WTC11 (cell line): ENCODE results near the gene COL26A1. TPM values are rescaled to one million over a fixed set of nuclear protein-coding genes. Genes with fewer than 3 reads are reported as not detected.

ENCODE experiments used
- ATAC-seq: fragments of 200-7000 bp; cut with Tn5 transposase; 2 replicates; pipeline ENCODE4 v1.10.0; 2021; ENCODE audit warnings: mild to moderate bottlenecking, moderate library complexity
- CTCF ChIA-PET: fragments of 300-600 bp; sonication (Branson Sonifier 250); formaldehyde crosslinking; loops from one replicate; lab custom pipeline; 2021; ENCODE audit warnings: antibody characterized with exemption; lab: Charles Lee
- POLR2A ChIA-PET: fragments of 350-600 bp; sonication (Branson Sonifier 250); formaldehyde crosslinking; loops from one replicate; lab custom pipeline; 2021; ENCODE audit warnings: antibody characterized with exemption; lab: Charles Lee
- DNase-seq: peaks from one replicate; pipeline ENCODE4 v3.0.0; 2021; ENCODE audit warnings: low spot score
- H3K27ac Mint-ChIP-seq: 2 replicates; pipeline ENCODE4 v1.8.0; 2021; ENCODE audit warnings: mixed read lengths
- H3K27me3 Mint-ChIP-seq: 2 replicates; pipeline ENCODE4 v1.8.0; 2021; ENCODE audit warnings: low read depth, mild to moderate bottlenecking, moderate library complexity, mixed read lengths
- H3K36me3 Mint-ChIP-seq: 2 replicates; pipeline ENCODE4 v1.8.0; 2021; ENCODE audit warnings: mixed read lengths
- H3K4me1 Mint-ChIP-seq: 2 replicates; pipeline ENCODE4 v1.8.0; 2022; ENCODE audit warnings: mixed read lengths
- H3K4me3 Mint-ChIP-seq: 2 replicates; pipeline ENCODE4 v1.8.0; 2021; ENCODE audit warnings: mild to moderate bottlenecking, moderate library complexity, mixed read lengths
- H3K9me3 Mint-ChIP-seq: 2 replicates; pipeline ENCODE4 v1.8.0; 2021; ENCODE audit warnings: mixed read lengths
- ATF1 ChIP-seq: sonication (generic); formaldehyde crosslinking; IDR thresholded peaks from 2 replicates; pipeline ENCODE4 v1.8.1; 2023; ENCODE audit warnings: mild to moderate bottlenecking, moderate library complexity, missing genetic modification reagents
- GABPB1 ChIP-seq: sonication (generic); formaldehyde crosslinking; IDR thresholded peaks from 2 replicates; pipeline ENCODE4 v1.8.1; 2023; ENCODE audit warnings: mild to moderate bottlenecking, missing genetic modification reagents
- GRHL2 ChIP-seq: fragments of 250-450 bp; sonication (Bioruptor Pico); IDR thresholded peaks from 2 replicates; pipeline ENCODE4 v1.8.0; 2022; ENCODE audit warnings: mild to moderate bottlenecking, moderate library complexity; ENCODE audit not compliant: insufficient replicate concordance, severe bottlenecking
- JUN ChIP-seq: sonication (generic); formaldehyde crosslinking; IDR thresholded peaks from 2 replicates; pipeline ENCODE4 v1.8.0; 2023; ENCODE audit warnings: mild to moderate bottlenecking, missing genetic modification reagents
- NFATC4 ChIP-seq: fragments of 250-450 bp; sonication (Bioruptor Pico); IDR thresholded peaks from 2 replicates; pipeline ENCODE4 v1.9.0; 2021; ENCODE audit warnings: mild to moderate bottlenecking
- NFE2L1 ChIP-seq: sonication (generic); formaldehyde crosslinking; IDR thresholded peaks from 2 replicates; pipeline ENCODE4 v1.8.1; 2023; ENCODE audit warnings: missing genetic modification reagents
- NR2C2 ChIP-seq: sonication (generic); formaldehyde crosslinking; IDR thresholded peaks from 2 replicates; pipeline ENCODE4 v1.8.0; 2022; ENCODE audit warnings: mild to moderate bottlenecking, missing genetic modification reagents
- NR3C1 ChIP-seq: sonication (generic); formaldehyde crosslinking; conservative IDR thresholded peaks from 2 replicates; pipeline ENCODE4 v1.8.1; 2023; ENCODE audit warnings: low read depth, mild to moderate bottlenecking, missing genetic modification reagents
- RORB ChIP-seq: fragments of 250-450 bp; sonication (Bioruptor Pico); IDR thresholded peaks from 2 replicates; pipeline ENCODE4 v1.9.0; 2021; ENCODE audit warnings: mild to moderate bottlenecking
- SMAD3 ChIP-seq: sonication (generic); formaldehyde crosslinking; IDR thresholded peaks from 2 replicates; pipeline ENCODE4 v1.8.0; 2022; ENCODE audit warnings: missing genetic modification reagents, mild to moderate bottlenecking, borderline replicate concordance
- SMAD4 ChIP-seq: sonication (generic); formaldehyde crosslinking; IDR thresholded peaks from 2 replicates; pipeline ENCODE4 v1.8.0; 2022; ENCODE audit warnings: mild to moderate bottlenecking, missing genetic modification reagents
- TEAD1 ChIP-seq: sonication (generic); formaldehyde crosslinking; IDR thresholded peaks from 2 replicates; pipeline ENCODE4 v1.8.0; 2022; ENCODE audit warnings: mild to moderate bottlenecking, missing genetic modification reagents
- ZBTB21 ChIP-seq: sonication (generic); formaldehyde crosslinking; IDR thresholded peaks from 2 replicates; pipeline ENCODE4 v1.8.1; 2023; ENCODE audit warnings: mild to moderate bottlenecking, missing genetic modification reagents, borderline replicate concordance
- ZNF263 ChIP-seq: sonication (generic); formaldehyde crosslinking; IDR thresholded peaks from 2 replicates; pipeline ENCODE4 v1.8.1; 2022; ENCODE audit warnings: low read depth, mild to moderate bottlenecking, moderate library complexity, missing genetic modification reagents
- total RNA-seq: library from RNA; stranded (reverse); gene quantifications from 3 replicates; pipeline ENCODE4 v1.2.3, GENCODE V29; 2021
- TF ChIP-seq, protein P1 (sequence below): sonication (generic); formaldehyde crosslinking; IDR thresholded peaks from 2 replicates; pipeline ENCODE4 v1.8.1; 2023; ENCODE audit warnings: mild to moderate bottlenecking, missing genetic modification reagents, borderline replicate concordance
- TF ChIP-seq, protein P2 (sequence below): fragments of 250-450 bp; sonication (Bioruptor Pico); IDR thresholded peaks from 2 replicates; pipeline ENCODE4 v1.8.0; 2021; ENCODE audit warnings: mild to moderate bottlenecking
- TF ChIP-seq, protein P3 (sequence below): sonication (generic); formaldehyde crosslinking; IDR thresholded peaks from 2 replicates; pipeline ENCODE4 v1.8.1; 2022; ENCODE audit warnings: missing genetic modification reagents, borderline replicate concordance
- TF ChIP-seq, protein P4 (sequence below): sonication (generic); formaldehyde crosslinking; IDR thresholded peaks from 2 replicates; pipeline ENCODE4 v1.8.0; 2022; ENCODE audit warnings: mild to moderate bottlenecking, missing genetic modification reagents
- TF ChIP-seq, protein P5 (sequence below): sonication (generic); formaldehyde crosslinking; IDR thresholded peaks from 2 replicates; pipeline ENCODE4 v1.8.0; 2022; ENCODE audit warnings: mild to moderate bottlenecking, missing genetic modification reagents

Gene COL26A1
- total RNA-seq, 1 experiment from 2014 or later, result 64.4 TPM

DNA sequence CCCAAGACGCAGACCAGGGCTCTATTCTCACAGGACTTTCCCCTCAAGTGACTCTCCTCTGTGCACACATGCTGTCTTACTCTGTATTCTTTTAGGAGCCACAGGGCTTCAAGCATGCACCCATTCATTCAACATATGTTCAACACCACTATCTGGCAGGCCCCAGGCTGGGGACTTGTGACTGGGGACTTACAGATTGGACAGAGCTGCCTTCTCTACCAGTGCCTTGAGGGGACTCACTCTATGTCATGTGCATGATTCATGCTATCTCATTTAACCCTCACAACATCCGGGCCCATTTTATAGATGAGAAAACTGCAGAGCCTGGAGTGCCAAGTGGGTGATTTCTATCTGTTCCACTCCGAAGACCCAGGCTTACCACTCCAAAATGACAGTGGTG is 232.1 kb downstream of the COL26A1 start:
- POLR2A ChIA-PET, result no interaction called here
- no peak overlapping the region for H3K27ac Mint-ChIP-seq
- H3K27me3 Mint-ChIP-seq, result no peaks in the 10 kb centered on the region
- DNase-seq (no peak), ATAC-seq (no peak)
- H3K36me3 Mint-ChIP-seq, result no peaks in the 10 kb centered on the region
- CTCF ChIA-PET, result interaction anchor here (0.6 to 1.4 kb wide), 3 partner anchors 31 to 52 kb away, joined by 3 to 5 read pairs (median 3); no protein-coding TSS in a partner anchor
- no peaks in the 10 kb centered on the region for H3K9me3 Mint-ChIP-seq
- TF ChIP-seq, protein P1, sequence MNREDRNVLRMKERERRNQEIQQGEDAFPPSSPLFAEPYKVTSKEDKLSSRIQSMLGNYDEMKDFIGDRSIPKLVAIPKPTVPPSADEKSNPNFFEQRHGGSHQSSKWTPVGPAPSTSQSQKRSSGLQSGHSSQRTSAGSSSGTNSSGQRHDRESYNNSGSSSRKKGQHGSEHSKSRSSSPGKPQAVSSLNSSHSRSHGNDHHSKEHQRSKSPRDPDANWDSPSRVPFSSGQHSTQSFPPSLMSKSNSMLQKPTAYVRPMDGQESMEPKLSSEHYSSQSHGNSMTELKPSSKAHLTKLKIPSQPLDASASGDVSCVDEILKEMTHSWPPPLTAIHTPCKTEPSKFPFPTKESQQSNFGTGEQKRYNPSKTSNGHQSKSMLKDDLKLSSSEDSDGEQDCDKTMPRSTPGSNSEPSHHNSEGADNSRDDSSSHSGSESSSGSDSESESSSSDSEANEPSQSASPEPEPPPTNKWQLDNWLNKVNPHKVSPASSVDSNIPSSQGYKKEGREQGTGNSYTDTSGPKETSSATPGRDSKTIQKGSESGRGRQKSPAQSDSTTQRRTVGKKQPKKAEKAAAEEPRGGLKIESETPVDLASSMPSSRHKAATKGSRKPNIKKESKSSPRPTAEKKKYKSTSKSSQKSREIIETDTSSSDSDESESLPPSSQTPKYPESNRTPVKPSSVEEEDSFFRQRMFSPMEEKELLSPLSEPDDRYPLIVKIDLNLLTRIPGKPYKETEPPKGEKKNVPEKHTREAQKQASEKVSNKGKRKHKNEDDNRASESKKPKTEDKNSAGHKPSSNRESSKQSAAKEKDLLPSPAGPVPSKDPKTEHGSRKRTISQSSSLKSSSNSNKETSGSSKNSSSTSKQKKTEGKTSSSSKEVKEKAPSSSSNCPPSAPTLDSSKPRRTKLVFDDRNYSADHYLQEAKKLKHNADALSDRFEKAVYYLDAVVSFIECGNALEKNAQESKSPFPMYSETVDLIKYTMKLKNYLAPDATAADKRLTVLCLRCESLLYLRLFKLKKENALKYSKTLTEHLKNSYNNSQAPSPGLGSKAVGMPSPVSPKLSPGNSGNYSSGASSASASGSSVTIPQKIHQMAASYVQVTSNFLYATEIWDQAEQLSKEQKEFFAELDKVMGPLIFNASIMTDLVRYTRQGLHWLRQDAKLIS (CRISPR knock-in tag), result no peak
- TF ChIP-seq, protein P2, sequence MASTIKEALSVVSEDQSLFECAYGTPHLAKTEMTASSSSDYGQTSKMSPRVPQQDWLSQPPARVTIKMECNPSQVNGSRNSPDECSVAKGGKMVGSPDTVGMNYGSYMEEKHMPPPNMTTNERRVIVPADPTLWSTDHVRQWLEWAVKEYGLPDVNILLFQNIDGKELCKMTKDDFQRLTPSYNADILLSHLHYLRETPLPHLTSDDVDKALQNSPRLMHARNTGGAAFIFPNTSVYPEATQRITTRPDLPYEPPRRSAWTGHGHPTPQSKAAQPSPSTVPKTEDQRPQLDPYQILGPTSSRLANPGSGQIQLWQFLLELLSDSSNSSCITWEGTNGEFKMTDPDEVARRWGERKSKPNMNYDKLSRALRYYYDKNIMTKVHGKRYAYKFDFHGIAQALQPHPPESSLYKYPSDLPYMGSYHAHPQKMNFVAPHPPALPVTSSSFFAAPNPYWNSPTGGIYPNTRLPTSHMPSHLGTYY, result no peak
- TF ChIP-seq GRHL2 (no peak), NR2C2 (no peak), RORB (no peak), NFATC4 (CRISPR knock-in tag) (no peak), GABPB1 (CRISPR knock-in tag) (no peak), JUN (CRISPR knock-in tag) (no peak), NFE2L1 (CRISPR knock-in tag) (no peak), NR3C1 (CRISPR knock-in tag) (no peak), SMAD4 (CRISPR knock-in tag) (no peak), TEAD1 (no peak), ZBTB21 (CRISPR knock-in tag) (no peak), ZNF263 (CRISPR knock-in tag) (no peak), ATF1 (CRISPR knock-in tag) (no peak), SMAD3 (CRISPR knock-in tag) (no peak)
- TF ChIP-seq, protein P3, sequence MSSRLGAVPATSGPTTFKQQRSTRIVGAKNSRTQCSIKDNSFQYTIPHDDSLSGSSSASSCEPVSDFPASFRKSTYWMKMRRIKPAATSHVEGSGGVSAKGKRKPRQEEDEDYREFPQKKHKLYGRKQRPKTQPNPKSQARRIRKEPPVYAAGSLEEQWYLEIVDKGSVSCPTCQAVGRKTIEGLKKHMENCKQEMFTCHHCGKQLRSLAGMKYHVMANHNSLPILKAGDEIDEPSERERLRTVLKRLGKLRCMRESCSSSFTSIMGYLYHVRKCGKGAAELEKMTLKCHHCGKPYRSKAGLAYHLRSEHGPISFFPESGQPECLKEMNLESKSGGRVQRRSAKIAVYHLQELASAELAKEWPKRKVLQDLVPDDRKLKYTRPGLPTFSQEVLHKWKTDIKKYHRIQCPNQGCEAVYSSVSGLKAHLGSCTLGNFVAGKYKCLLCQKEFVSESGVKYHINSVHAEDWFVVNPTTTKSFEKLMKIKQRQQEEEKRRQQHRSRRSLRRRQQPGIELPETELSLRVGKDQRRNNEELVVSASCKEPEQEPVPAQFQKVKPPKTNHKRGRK, result no peak
- TF ChIP-seq, protein P4, sequence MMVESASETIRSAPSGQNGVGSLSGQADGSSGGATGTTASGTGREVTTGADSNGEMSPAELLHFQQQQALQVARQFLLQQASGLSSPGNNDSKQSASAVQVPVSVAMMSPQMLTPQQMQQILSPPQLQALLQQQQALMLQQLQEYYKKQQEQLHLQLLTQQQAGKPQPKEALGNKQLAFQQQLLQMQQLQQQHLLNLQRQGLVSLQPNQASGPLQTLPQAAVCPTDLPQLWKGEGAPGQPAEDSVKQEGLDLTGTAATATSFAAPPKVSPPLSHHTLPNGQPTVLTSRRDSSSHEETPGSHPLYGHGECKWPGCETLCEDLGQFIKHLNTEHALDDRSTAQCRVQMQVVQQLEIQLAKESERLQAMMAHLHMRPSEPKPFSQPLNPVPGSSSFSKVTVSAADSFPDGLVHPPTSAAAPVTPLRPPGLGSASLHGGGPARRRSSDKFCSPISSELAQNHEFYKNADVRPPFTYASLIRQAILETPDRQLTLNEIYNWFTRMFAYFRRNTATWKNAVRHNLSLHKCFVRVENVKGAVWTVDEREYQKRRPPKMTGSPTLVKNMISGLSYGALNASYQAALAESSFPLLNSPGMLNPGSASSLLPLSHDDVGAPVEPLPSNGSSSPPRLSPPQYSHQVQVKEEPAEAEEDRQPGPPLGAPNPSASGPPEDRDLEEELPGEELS, result no peak
- TF ChIP-seq, protein P5, sequence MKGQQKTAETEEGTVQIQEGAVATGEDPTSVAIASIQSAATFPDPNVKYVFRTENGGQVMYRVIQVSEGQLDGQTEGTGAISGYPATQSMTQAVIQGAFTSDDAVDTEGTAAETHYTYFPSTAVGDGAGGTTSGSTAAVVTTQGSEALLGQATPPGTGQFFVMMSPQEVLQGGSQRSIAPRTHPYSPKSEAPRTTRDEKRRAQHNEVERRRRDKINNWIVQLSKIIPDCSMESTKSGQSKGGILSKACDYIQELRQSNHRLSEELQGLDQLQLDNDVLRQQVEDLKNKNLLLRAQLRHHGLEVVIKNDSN (CRISPR knock-in tag), result no peak
- H3K4me3 Mint-ChIP-seq, result no peak overlapping the region
- no peaks in the 10 kb centered on the region for H3K4me1 Mint-ChIP-seq
